RWPE2 (cell line): ENCODE measurements around the gene SAMD14.

Source experiments
- ATAC-seq: fragments of 200-7000 bp; cut with Tn5 transposase; 3 replicates; pipeline ENCODE4 v1.9.1; 2021; ENCODE audit warnings: low read depth
- DNase-seq: peaks from one replicate; pipeline ENCODE4 v3.0.0-alpha.2; 2020; ENCODE audit warnings: low spot score
- H3K27ac ChIP-seq: fragments of 450-650 bp; 2 replicates; pipeline ENCODE4 v1.5.1; 2017; ENCODE audit warnings: mild to moderate bottlenecking; ENCODE audit not compliant: poor library complexity, severe bottlenecking
- H3K27me3 ChIP-seq: fragments of 250-450 bp; sonication (Bioruptor Pico); 2 replicates; pipeline ENCODE4 v1.5.1; 2021; ENCODE audit warnings: mild to moderate bottlenecking, moderate library complexity; ENCODE audit not compliant: insufficient read depth, poor library complexity, severe bottlenecking
- H3K36me3 ChIP-seq: fragments of 250-450 bp; sonication (Bioruptor Pico); 2 replicates; pipeline ENCODE4 v1.5.1; 2020; ENCODE audit warnings: low read depth, mild to moderate bottlenecking, moderate library complexity
- H3K4me1 ChIP-seq: fragments of 250-450 bp; sonication (Bioruptor Pico); 2 replicates; pipeline ENCODE4 v1.5.1; 2021; ENCODE audit warnings: mild to moderate bottlenecking, moderate library complexity; ENCODE audit not compliant: insufficient read depth, poor library complexity, severe bottlenecking
- H3K4me3 ChIP-seq: fragments of 250-450 bp; sonication (Bioruptor Pico); 2 replicates; pipeline ENCODE4 v1.5.1; 2021; ENCODE audit warnings: mild to moderate bottlenecking, moderate library complexity; ENCODE audit not compliant: severe bottlenecking
- H3K9me3 ChIP-seq: fragments of 250-450 bp; sonication (Bioruptor Pico); 2 replicates; pipeline ENCODE4 v1.5.1; 2021; ENCODE audit warnings: mild to moderate bottlenecking, moderate library complexity; ENCODE audit not compliant: severe bottlenecking
- TF ChIP-seq, protein P1 (sequence below): fragments of 450-650 bp; IDR thresholded peaks from one replicate; pipeline ENCODE4 v1.5.1; 2017; ENCODE audit warnings: mild to moderate bottlenecking, moderate library complexity; ENCODE audit not compliant: poor library complexity, severe bottlenecking

The SAMD14 gene

DNA sequence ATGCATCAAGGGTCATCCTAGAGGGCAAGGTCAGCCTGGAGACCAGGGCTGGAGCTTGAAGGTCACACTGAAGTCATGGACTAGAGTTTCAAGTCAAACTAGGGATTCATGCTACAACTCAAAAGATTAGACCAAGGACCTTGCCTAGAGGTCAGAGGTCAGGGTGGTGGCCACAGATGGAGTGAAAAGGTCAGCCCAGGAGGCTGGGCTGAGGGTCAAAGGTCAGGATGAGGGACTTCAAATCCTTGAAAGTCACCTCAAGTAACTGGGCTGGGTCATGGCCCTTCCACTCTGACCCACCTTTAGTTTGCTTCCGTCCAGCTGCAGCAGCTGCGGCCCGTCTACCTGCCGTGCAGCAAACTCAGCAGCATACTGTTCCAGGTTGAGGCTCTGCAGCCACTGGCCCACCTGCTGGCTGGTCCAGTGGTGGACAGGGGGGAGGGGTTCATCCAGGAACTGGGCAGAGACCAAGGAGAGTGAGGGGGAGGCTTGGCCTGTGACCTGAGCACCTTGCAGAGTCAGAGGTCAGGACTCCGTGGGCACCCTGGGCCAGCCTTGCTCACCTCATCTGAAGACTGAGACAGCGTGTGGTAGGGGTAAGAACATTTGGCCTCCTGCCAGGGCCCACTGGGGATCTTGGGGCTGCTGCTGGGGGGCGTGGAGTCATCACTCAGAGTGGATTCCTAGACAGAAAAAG lies 16.2 kb downstream of the SAMD14 start:
- Histone ChIP-seq H3K4me3 (no peak overlapping the region), H3K27me3 (peaks cover 11% of the 10 kb centered on the region), H3K27ac (no peak overlapping the region), H3K9me3 (no peaks in the 10 kb centered on the region), H3K4me1 (no peaks in the 10 kb centered on the region), H3K36me3 (no peaks in the 10 kb centered on the region; the same call in 1 of the 2 replicates)
- DNase-seq (no peak), ATAC-seq (no peak)
- TF ChIP-seq, protein P1, sequence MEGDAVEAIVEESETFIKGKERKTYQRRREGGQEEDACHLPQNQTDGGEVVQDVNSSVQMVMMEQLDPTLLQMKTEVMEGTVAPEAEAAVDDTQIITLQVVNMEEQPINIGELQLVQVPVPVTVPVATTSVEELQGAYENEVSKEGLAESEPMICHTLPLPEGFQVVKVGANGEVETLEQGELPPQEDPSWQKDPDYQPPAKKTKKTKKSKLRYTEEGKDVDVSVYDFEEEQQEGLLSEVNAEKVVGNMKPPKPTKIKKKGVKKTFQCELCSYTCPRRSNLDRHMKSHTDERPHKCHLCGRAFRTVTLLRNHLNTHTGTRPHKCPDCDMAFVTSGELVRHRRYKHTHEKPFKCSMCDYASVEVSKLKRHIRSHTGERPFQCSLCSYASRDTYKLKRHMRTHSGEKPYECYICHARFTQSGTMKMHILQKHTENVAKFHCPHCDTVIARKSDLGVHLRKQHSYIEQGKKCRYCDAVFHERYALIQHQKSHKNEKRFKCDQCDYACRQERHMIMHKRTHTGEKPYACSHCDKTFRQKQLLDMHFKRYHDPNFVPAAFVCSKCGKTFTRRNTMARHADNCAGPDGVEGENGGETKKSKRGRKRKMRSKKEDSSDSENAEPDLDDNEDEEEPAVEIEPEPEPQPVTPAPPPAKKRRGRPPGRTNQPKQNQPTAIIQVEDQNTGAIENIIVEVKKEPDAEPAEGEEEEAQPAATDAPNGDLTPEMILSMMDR = no peak

- H3K9me3 ChIP-seq = no peaks in the 10 kb centered on the region
- H3K4me1 ChIP-seq = peaks cover 7% of the 10 kb centered on the region
- no peak overlapping the region for H3K27ac ChIP-seq
- TF ChIP-seq, protein P1 = no peak
- H3K36me3 ChIP-seq = no peaks in the 10 kb centered on the region; the same call in 1 of the 2 replicates
- H3K27me3 ChIP-seq = peaks cover 10% of the 10 kb centered on the region
- ATAC-seq = no peak
- H3K4me3 ChIP-seq = no peak overlapping the region
- no peak for DNase-seq
Observed at GRCh38 chr17:50112694-50113093, 17.3 kb downstream of the SAMD14 start.

DNA sequence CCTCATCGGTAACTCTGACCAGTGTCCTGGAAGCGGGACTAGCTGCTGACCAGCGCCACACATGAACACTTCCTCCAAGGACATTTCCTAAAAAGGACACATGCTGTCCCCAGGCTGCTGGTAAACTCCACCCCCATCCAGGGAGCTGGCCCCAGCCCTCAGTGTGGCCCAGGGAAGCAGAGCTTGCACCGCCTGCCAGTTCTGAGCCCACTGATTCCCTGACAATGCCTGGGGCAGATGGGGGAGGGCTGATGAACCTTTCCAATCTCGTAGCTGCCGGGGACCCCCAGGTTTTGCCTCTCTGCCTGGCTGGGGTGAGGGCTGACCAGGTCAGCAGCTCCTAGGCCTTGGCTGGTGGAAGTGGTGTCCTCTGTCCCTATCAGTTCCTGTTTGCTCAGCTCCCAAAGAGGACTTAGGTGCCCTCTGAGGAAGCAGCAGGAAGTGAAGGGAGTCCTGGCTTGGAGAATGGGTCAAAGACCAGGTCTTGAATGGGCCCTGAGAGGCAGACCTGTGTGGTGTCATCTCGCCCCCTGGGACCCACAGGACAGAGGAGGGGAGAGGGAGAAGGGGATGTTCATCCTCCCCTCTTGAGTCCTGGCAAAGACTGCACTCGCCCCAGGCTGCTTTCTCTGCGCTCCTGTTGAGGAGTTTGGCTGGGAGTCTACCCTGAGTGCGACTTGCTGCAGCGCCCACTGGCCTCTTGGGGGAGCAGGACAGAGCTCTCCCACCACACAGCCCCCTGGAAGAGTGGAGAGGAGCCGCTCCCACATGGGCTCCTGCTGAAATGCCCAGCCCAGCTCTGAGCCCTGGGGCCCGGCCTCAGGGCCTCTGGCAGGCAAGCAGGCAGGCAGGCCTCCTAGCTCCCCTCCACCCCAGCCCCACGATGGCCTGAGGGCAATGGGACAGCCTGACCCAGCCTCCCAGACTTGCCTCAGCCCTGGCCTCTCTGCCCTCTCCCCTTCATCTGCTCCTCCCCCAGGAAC lies 18.0 kb downstream of the SAMD14 start:
- TF ChIP-seq, protein P1 = no peak
- H3K36me3 ChIP-seq = no peaks in the 10 kb centered on the region; the same call in 1 of the 2 replicates
- ATAC-seq = no peak
- no peak overlapping the region for H3K27ac ChIP-seq
- peaks cover 6% of the 10 kb centered on the region for H3K27me3 ChIP-seq
- no peak for DNase-seq
- H3K4me3 ChIP-seq = no peak overlapping the region
- no peaks in the 10 kb centered on the region for H3K9me3 ChIP-seq
- peaks cover 14% of the 10 kb centered on the region for H3K4me1 ChIP-seq

- H3K4me3 ChIP-seq = no peak overlapping the region
- no peak for ATAC-seq
Observed at GRCh38 chr17:50110591-50111349, 19.2 kb downstream of the SAMD14 start.

More at GRCh38 chr17:50110591-50111349, 19.2 kb downstream of the SAMD14 start:
- H3K9me3 ChIP-seq = no peaks in the 10 kb centered on the region
- H3K27ac ChIP-seq = no peak overlapping the region
- H3K4me1 ChIP-seq = peaks cover 15% of the 10 kb centered on the region
- no peak for DNase-seq
- H3K36me3 ChIP-seq = no peaks in the 10 kb centered on the region; the same call in 1 of the 2 replicates
- no peaks in the 10 kb centered on the region for H3K27me3 ChIP-seq
- TF ChIP-seq, protein P1 = no peak
